ENCODE data around the gene MYLK3. TPM values are rescaled to one million over a fixed set of nuclear protein-coding genes. Genes with fewer than 3 reads are reported as not detected.

MYLK3 gene
- total RNA-seq, 1 donor, result 0.10 TPM

GRCh38 chr16:46774743-46775177 is 26.6 kb upstream of the MYLK3 start:
- Histone ChIP-seq H3K4me3 (ENCODE audit: low read length) (no peak overlapping the region), H3K27me3 (ENCODE audit: insufficient read depth, low read length) (no peaks in the 10 kb centered on the region), H3K9me3 (ENCODE audit: low read depth, low read length) (no peaks in the 10 kb centered on the region), H3K4me1 (ENCODE audit: insufficient read depth, low read length) (peaks cover 6% of the 10 kb centered on the region)

GRCh38 chr16:46772463-46772862 is 24.3 kb upstream of the MYLK3 start:
- Histone ChIP-seq H3K9me3 (ENCODE audit: low read depth, low read length) (no peaks in the 10 kb centered on the region), H3K4me1 (ENCODE audit: insufficient read depth, low read length) (peaks cover 6% of the 10 kb centered on the region), H3K4me3 (ENCODE audit: low read length) (no peak overlapping the region), H3K27me3 (ENCODE audit: insufficient read depth, low read length) (no peaks in the 10 kb centered on the region)

DNA sequence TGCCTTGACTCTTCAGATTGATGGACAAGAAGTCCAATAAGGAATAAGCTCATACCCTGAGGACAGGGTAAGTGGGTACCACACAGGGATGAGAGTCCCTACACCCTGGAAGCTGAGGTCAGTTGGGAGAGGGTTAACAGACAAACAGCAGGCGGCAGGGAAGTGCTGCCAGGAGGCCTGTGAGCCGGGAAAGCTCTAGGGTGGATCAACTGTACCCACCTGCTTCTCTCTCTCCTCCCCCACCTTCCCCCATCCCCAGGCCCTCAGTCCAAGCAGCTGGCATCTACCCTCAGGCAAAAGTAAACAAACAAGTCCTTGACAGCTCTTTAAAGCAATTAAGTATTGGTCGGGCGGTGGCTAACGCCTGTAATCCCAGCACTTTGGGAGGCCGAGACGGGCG is 20.7 kb upstream of the MYLK3 start:
- no peaks in the 10 kb centered on the region for H3K9me3 ChIP-seq (ENCODE audit: low read depth, low read length)
- no peaks in the 10 kb centered on the region for H3K4me1 ChIP-seq (ENCODE audit: insufficient read depth, low read length)
- H3K27me3 ChIP-seq (ENCODE audit: insufficient read depth, low read length), result no peaks in the 10 kb centered on the region
- H3K4me3 ChIP-seq (ENCODE audit: low read length), result no peak overlapping the region

- H3K4me3 ChIP-seq (ENCODE audit: low read length), result no peak overlapping the region
- H3K9me3 ChIP-seq (ENCODE audit: low read depth, low read length), result no peaks in the 10 kb centered on the region
- H3K4me1 ChIP-seq (ENCODE audit: insufficient read depth, low read length), result no peaks in the 10 kb centered on the region
- no peaks in the 10 kb centered on the region for H3K27me3 ChIP-seq (ENCODE audit: insufficient read depth, low read length)
These were observed 16.9 kb upstream of the MYLK3 start for GRCh38 chr16:46765050-46765449.

DNA sequence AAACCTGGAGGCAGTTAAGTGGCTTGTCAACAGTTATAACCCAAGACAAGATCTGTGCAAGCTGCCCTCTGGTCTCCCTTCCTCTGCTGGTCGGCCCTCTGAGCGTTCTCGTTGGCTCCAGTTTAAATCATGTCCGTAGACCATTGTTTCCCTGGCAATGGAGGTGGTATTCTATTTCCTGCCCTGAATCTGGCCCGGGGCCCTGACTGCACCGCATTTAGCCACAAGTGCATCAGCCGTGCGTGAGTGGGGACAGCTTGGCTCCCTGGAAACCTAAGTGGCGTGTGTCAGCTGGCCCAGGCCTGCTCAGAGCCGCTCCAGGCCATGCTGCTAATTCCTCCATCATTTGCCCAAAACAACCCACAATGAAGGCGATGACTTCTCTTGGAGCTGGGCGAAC is 15.0 kb upstream of the MYLK3 start:
- Histone ChIP-seq H3K9me3 (ENCODE audit: low read depth, low read length) (no peaks in the 10 kb centered on the region), H3K4me3 (ENCODE audit: low read length) (no peak overlapping the region), H3K4me1 (ENCODE audit: insufficient read depth, low read length) (no peaks in the 10 kb centered on the region), H3K27me3 (ENCODE audit: insufficient read depth, low read length) (no peaks in the 10 kb centered on the region)

- Histone ChIP-seq H3K27me3 (ENCODE audit: insufficient read depth, low read length) (no peaks in the 10 kb centered on the region), H3K4me3 (ENCODE audit: low read length) (no peak overlapping the region), H3K9me3 (ENCODE audit: low read depth, low read length) (no peaks in the 10 kb centered on the region), H3K4me1 (ENCODE audit: insufficient read depth, low read length) (no peaks in the 10 kb centered on the region)
These were observed 14.4 kb upstream of the MYLK3 start for GRCh38 chr16:46762583-46762982.

DNA sequence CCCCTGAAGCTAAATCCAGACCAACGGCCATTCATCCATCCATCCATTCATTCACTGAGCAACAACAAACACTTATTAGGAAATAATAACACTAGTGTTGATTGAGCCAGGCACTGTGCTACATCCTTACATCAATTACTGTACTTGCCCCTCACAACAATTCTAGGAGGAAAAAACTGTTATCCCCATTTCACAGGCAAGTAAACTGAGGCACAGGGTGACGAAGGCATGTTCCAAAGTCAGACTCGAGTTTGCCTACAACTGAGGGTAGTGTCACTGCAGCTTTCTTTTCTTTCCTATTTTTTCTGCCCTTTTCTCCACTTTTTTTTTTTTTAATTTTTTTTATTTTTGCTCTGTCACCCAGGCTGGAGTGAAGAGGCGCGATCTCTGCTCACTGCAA is 11.2 kb upstream of the MYLK3 start:
- Histone ChIP-seq H3K27me3 (ENCODE audit: insufficient read depth, low read length) (no peaks in the 10 kb centered on the region), H3K4me1 (ENCODE audit: insufficient read depth, low read length) (no peaks in the 10 kb centered on the region), H3K9me3 (ENCODE audit: low read depth, low read length) (no peaks in the 10 kb centered on the region), H3K4me3 (ENCODE audit: low read length) (no peak overlapping the region)

DNA sequence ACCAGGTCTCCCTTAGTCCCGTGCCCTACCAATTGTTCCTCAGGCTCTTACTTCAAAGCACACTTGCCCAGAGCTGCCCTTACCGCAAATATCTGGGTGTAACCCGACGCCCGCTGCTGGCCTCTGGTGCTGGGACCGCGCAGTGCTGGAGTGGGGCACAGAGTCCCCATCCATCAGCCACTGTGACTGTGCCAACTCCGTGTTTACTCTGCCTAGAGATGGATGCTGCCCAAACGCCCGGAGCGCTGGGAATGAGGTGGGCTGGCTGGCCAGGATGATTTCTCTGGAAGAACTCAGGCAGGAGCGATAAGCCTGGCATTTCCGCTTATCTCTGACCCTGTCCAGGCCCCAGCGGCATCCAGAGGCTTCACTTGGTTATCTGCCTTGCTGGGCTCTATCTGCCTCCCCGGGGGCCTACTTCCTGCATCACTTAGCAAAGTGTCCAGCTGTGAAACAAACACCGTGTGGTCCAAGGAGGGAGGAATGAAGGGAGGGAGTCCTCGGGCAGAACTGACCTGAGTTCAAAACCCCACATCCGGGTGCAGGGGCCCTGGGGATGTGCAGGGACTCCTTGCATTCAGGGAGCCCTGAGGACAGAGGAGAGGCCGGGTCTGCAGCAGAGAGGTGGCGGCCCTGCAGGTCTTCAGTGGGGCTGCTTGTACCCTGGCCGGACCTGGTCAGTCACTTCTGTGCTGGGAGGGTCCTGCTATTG is 9.4 kb upstream of the MYLK3 start:
- H3K4me3 ChIP-seq (ENCODE audit: low read length), result no peak overlapping the region
- H3K27me3 ChIP-seq (ENCODE audit: insufficient read depth, low read length), result no peaks in the 10 kb centered on the region
- no peaks in the 10 kb centered on the region for H3K4me1 ChIP-seq (ENCODE audit: insufficient read depth, low read length)
- no peaks in the 10 kb centered on the region for H3K9me3 ChIP-seq (ENCODE audit: low read depth, low read length)

GRCh38 chr16:46756772-46757171 is 8.6 kb upstream of the MYLK3 start:
- no peaks in the 10 kb centered on the region for H3K27me3 ChIP-seq (ENCODE audit: insufficient read depth, low read length)
- no peak overlapping the region for H3K4me3 ChIP-seq (ENCODE audit: low read length)
- H3K4me1 ChIP-seq (ENCODE audit: insufficient read depth, low read length), result no peaks in the 10 kb centered on the region

GRCh38 chr16:46753015-46753414 is 4.9 kb upstream of the MYLK3 start:
- Histone ChIP-seq H3K4me3 (ENCODE audit: low read length) (no peak overlapping the region), H3K9me3 (ENCODE audit: low read depth, low read length) (no peaks in the 10 kb centered on the region)

More at GRCh38 chr16:46756772-46757171, 8.6 kb upstream of the MYLK3 start:
- no peaks in the 10 kb centered on the region for H3K9me3 ChIP-seq (ENCODE audit: low read depth, low read length)

GRCh38 chr16:46751381-46751780 is 3.2 kb upstream of the MYLK3 start:
- no peaks in the 10 kb centered on the region for H3K9me3 ChIP-seq (ENCODE audit: low read depth, low read length)
- H3K4me1 ChIP-seq (ENCODE audit: insufficient read depth, low read length), result peaks cover 6% of the 10 kb centered on the region

More at GRCh38 chr16:46753015-46753414, 4.9 kb upstream of the MYLK3 start:
- no peaks in the 10 kb centered on the region for H3K27me3 ChIP-seq (ENCODE audit: insufficient read depth, low read length)
- peaks cover 6% of the 10 kb centered on the region for H3K4me1 ChIP-seq (ENCODE audit: insufficient read depth, low read length)

DNA sequence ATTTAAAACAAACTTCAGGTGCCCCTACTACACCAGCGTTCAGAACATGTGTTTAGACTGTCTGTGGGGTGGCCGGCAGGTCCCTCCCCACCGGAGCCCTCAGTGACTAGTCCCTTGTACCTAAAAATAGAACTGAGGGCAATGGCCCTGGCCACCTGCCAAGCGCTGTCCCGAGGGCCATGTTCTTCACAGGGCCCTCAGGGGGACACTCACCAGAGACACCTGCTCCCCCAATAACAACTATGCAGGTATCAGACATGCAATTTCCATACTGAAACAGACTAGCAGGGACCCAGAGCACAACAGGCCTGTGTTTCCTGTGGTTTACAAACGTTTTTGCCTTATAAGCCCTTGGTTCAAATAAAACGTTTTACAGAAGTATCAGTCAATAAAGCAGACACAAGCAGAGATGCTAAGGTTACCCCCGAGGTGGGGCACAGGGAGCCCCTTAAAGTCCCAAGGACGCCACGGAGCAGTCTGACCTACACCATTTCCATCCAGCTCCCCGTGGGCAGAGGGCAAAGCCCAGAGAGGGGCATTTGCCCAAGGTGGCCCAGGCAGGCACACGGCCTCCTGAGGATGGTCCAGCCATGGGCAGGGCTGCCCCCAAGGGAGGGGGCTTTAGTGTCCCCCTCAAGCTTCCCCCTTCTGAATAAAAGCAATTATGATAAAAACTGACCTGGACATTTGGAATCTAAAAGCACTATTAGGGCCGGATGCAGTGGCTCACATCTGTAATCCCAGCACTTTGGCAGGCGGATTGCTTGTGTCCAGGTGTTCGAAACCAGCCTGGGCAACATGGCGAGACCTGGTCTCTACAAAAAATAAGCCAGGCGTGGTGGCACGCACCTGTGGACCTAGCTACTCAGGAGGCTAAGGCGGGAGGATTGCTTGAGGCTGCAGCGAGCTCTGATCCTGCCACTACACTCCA is 896 bp upstream of the MYLK3 start:
- H3K4me1 ChIP-seq (ENCODE audit: insufficient read depth, low read length), result peaks cover 19% of the 10 kb centered on the region
- no peaks in the 10 kb centered on the region for H3K27me3 ChIP-seq (ENCODE audit: insufficient read depth, low read length)
- no peaks in the 10 kb centered on the region for H3K9me3 ChIP-seq (ENCODE audit: low read depth, low read length)
- no peak overlapping the region for H3K4me3 ChIP-seq (ENCODE audit: low read length)

More at GRCh38 chr16:46751381-46751780, 3.2 kb upstream of the MYLK3 start:
- Histone ChIP-seq H3K4me3 (ENCODE audit: low read length) (no peak overlapping the region), H3K27me3 (ENCODE audit: insufficient read depth, low read length) (no peaks in the 10 kb centered on the region)

- H3K4me3 ChIP-seq (ENCODE audit: low read length), result no peak overlapping the region
- H3K27me3 ChIP-seq (ENCODE audit: insufficient read depth, low read length), result no peaks in the 10 kb centered on the region
- peaks cover 34% of the 10 kb centered on the region for H3K4me1 ChIP-seq (ENCODE audit: insufficient read depth, low read length)
- no peaks in the 10 kb centered on the region for H3K9me3 ChIP-seq (ENCODE audit: low read depth, low read length)
These were observed 1.0 kb downstream of the MYLK3 start for GRCh38 chr16:46746821-46747776.

GRCh38 chr16:46745617-46746016 is 2.5 kb downstream of the MYLK3 start:
- Histone ChIP-seq H3K9me3 (ENCODE audit: low read depth, low read length) (no peaks in the 10 kb centered on the region), H3K4me1 (ENCODE audit: insufficient read depth, low read length) (peaks cover 34% of the 10 kb centered on the region), H3K4me3 (ENCODE audit: low read length) (no peak overlapping the region), H3K27me3 (ENCODE audit: insufficient read depth, low read length) (no peaks in the 10 kb centered on the region)

Measured in mononuclear cell (primary cell).